Measurements from ENCODE around the gene HIF3A. TPM values are rescaled to one million over a fixed set of nuclear protein-coding genes. Genes with fewer than 3 reads are reported as not detected.
"Not testable (repeated sequence)": the region's sequence is repeated elsewhere in the genome, so short reads cannot be mapped to it uniquely, and the experiment has no call there.

The HIF3A gene
- total RNA-seq, 3 donors from 2014 or later: 10.4 to 111 (median 20.6) TPM

DNA sequence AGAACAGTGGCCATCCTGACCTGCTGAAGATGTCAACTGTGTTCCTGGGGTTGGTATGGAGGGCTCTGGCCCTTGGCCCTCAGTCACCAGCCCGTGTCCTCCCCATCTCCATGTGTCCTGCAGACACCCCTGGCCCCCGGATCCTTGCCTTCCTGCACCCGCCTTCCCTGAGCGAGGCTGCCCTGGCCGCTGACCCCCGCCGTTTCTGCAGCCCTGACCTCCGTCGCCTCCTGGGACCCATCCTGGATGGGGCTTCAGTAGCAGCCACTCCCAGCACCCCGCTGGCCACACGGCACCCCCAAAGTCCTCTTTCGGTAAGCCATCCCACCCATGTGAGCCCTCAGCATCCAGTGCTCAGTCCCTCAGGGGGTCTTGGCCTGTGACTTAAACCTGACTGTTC, 24.8 kb downstream of the HIF3A start:
- Histone ChIP-seq H3K27ac (no peak overlapping the region), H3K4me3 (no peak overlapping the region), H3K9me3 (peaks cover 3 to 9% of the 10 kb centered on the region in 2 donors), H3K4me1 (no peaks in the 10 kb centered on the region), H3K36me3 (no peaks in the 10 kb centered on the region), H3K27me3 (no peaks in the 10 kb centered on the region)
- TF ChIP-seq POLR2AphosphoS5 (IDR thresholded peaks at IDR 0.05): no peak
- no peak for TF ChIP-seq POLR2A (IDR thresholded peaks at IDR 0.05)
- no peak for TF ChIP-seq CTCF (IDR thresholded peaks at IDR 0.05)
- intact Hi-C loops (cut with DNase I; ENCODE audit: low total_unique reads): no loop called here
- DNase-seq (ENCODE audit: low spot score in 2 of 2): no peak

DNA sequence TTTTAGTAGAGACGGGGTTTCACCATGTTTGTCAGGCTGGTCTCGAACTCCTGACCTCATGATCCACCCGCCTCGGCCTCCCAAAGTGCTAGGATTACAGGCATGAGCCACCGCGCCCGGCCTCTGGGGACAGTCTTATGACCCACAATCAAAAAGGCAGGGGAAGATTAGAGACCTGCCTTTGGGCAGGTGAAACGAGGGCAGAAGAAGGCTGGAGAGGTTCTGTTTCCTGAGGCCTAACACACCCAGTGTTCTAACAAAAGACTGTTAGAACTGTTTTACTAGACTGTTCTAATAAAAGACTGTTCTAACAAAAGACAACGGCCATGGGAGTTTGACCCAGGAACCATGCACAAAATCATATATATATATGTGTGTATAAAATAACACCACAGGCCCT, 26.4 kb downstream of the HIF3A start:
- DNase-seq (ENCODE audit: low spot score in 2 of 2); intact Hi-C loops (cut with DNase I; ENCODE audit: low total_unique reads); H3K27me3 ChIP-seq; H3K4me3 ChIP-seq; H3K4me1 ChIP-seq; H3K36me3 ChIP-seq; H3K27ac ChIP-seq: not testable (repeated sequence)
- peaks cover 16 to 22% of the 10 kb centered on the region in 2 donors for H3K9me3 ChIP-seq

GRCh38 chr19:46324277-46324676, 27.4 kb downstream of the HIF3A start:
- no peak for DNase-seq (ENCODE audit: low spot score in 2 of 2)
- no peaks in the 10 kb centered on the region for H3K36me3 ChIP-seq
- no peak overlapping the region for H3K4me3 ChIP-seq
- intact Hi-C loops (cut with DNase I; ENCODE audit: low total_unique reads): no loop called here
- H3K27ac ChIP-seq: no peak overlapping the region
- H3K4me1 ChIP-seq: no peaks in the 10 kb centered on the region
- no peaks in the 10 kb centered on the region for H3K27me3 ChIP-seq
- peaks cover 16 to 22% of the 10 kb centered on the region in 2 donors for H3K9me3 ChIP-seq
- no peak for TF ChIP-seq POLR2AphosphoS5 (IDR thresholded peaks at IDR 0.05)
- TF ChIP-seq CTCF (IDR thresholded peaks at IDR 0.05): no peak
- no peak for TF ChIP-seq POLR2A (IDR thresholded peaks at IDR 0.05)

DNA sequence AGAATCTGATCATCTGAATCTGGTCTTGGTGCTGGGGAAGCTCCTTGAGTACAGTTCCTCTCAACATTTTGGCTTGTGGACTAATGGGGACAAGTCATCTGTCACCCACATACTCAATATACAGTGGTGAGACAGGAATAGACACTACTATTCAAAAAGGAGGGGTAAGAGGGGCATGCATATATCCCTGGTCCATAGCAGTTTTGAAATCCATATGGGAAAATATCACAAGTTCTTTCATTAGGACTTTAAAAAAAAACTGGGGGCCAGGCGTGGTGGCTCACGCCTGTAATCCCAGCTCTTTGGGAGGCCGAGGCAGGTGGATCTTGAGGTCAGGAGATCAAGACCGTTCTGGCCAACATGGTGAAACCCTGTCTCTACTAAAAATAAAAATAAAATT, 29.8 kb downstream of the HIF3A start:
- no peaks in the 10 kb centered on the region for H3K4me1 ChIP-seq
- H3K36me3 ChIP-seq: no peaks in the 10 kb centered on the region
- TF ChIP-seq POLR2A (IDR thresholded peaks at IDR 0.05) (no peak), CTCF (IDR thresholded peaks at IDR 0.05) (no peak), POLR2AphosphoS5 (IDR thresholded peaks at IDR 0.05) (no peak)
- H3K27ac ChIP-seq: no peak overlapping the region
- peaks cover 16 to 22% of the 10 kb centered on the region in 2 donors for H3K9me3 ChIP-seq
- no peaks in the 10 kb centered on the region for H3K27me3 ChIP-seq
- H3K4me3 ChIP-seq: no peak overlapping the region
- intact Hi-C loops (cut with DNase I; ENCODE audit: low total_unique reads): no loop called here
- no peak for DNase-seq (ENCODE audit: low spot score in 2 of 2)

GRCh38 chr19:46328079-46328478, 31.2 kb downstream of the HIF3A start:
- Histone ChIP-seq H3K36me3 (no peaks in the 10 kb centered on the region), H3K27me3 (no peaks in the 10 kb centered on the region)
- intact Hi-C loops (cut with DNase I; ENCODE audit: low total_unique reads): no loop called here

More at GRCh38 chr19:46328079-46328478, 31.2 kb downstream of the HIF3A start:
- no peak for DNase-seq (ENCODE audit: low spot score in 2 of 2)
- Histone ChIP-seq H3K27ac (no peak overlapping the region), H3K4me1 (no peaks in the 10 kb centered on the region), H3K9me3 (peaks cover 16 to 22% of the 10 kb centered on the region in 2 donors), H3K4me3 (no peak overlapping the region)
- TF ChIP-seq POLR2AphosphoS5 (IDR thresholded peaks at IDR 0.05): no peak
- no peak for TF ChIP-seq CTCF (IDR thresholded peaks at IDR 0.05)
- TF ChIP-seq POLR2A (IDR thresholded peaks at IDR 0.05): no peak

All from breast epithelium (tissue), 4 donors.